Body of pancreas (tissue), 4 donors: ENCODE data around the gene OPA3.
"Not testable (repeated sequence)": the region's sequence is repeated elsewhere in the genome, so short reads cannot be mapped to it uniquely, and the experiment has no call there.

Experiments
- CTCF ChIP-seq, 7 experiments: fragments of 450-650 bp in 4 of 7; fragments of 200-600 bp in 3 of 7; sonication (generic) in 3 of 7; IDR thresholded peaks; one replicate each; pipeline ENCODE4 v1.5.1; 2016 to 2019; ENCODE audit warnings: antibody characterized with exemption in 7 of 7
- POLR2A ChIP-seq, 3 donors: fragments of 450-650 bp; IDR thresholded peaks; one replicate each; pipeline ENCODE4 v1.6.1; 2016; ENCODE audit warnings: antibody characterized with exemption in 3 of 3, mild to moderate bottlenecking in 2 of 3

- TF ChIP-seq POLR2A, CTCF (IDR thresholded peaks at IDR 0.05): not testable (repeated sequence)
Observed at GRCh38 chr19:45510352-45510751, 74.2 kb downstream of the OPA3 start.
